ENCODE results near the gene CHD6. TPM values are rescaled to one million over a fixed set of nuclear protein-coding genes. Genes with fewer than 3 reads are reported as not detected.

CHD6 gene
- total RNA-seq: 12.1 TPM

DNA sequence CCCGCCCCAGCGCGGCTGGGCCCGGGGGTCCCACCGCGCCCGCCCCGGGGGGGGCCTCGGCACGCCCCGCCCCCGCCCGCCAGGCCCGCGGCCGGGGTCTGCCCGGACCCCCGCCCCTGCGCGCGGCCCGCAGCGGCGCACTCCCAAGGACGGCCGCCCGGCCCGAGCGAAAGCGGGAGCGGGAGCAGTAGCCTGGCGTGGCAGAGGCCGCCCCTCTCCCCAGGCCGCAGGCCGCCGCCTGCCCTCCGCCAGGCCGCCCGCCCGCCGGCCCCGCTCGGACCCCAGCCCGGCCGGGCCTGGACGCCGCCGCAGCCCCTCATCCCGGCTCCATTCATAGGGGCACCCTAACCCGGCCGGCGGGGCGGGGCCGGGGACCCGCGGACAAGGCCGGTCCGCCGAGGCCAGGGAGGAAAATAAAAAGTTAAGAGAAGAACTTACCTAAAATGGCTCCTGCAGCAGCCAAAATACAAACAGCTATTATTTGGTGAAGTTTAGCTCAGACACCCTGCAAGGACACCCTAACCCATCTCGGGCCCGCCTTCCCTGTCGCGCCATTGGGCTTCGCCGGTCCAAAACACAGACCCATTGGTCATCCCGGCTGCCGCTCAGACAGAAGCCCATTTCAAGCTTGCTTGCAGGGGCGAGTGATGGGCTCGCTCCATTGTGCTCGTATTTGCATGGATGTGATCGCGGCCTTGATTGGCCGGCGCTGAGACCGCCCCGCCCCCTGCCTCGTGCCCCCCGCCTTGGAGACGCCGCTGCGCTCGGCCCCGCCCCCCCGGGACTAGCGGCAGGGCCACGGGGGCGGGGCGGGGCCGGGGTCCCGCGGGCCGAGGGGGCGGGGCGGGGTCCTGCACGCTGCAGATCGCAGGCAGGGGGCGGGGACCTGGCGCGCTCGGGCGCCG lies at the start of gene CHD6:
CHD6 (minus strand) TSS at position 476 of the 905 bp plus-strand sequence. CDS start 67,040 bp downstream, outside the sequence.
- ATAC-seq (peak; percentile 95), DNase-seq (ENCODE audit: low spot score) (peak; percentile 100)

DNA sequence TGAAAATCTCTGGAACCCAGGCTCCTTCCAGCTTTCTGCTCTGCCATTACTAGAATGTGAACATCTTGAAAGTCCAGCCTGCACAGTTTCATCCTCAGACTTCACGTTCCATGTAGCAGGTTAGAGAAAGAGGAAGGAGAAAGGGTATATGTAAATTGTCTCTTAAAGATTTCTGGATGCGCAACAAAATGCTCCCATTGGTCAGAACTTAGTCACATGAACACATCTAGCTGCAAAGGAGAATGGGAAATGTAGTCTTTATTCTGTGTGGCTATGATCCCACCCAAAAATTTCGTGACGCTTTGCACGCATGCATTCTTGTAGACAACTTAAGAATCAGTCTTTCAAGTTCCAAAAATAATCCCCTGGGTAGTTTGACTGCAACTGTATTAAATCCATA lies 46.4 kb upstream of the CHD6 start:
- no peak for ATAC-seq

DNA sequence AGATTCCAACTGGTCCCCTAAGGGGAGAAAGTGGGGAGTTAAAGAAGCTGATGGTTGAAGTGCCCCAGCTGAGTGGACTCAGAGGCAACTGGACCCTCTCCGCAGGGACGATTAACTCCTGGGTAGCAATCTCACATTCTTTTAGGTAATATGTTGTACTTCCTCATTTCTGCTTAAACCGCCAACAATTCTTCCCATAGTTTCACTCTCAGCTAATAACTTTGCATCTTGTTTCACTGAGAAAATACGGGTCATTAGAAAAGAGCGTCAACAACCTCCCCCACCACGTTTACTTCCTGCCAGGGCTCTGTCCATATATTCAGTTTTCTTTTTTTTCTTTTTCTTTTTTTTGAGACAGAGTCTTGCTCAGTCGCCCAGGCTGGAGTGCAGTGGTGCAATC lies 39.5 kb upstream of the CHD6 start:
- DNase-seq (ENCODE audit: low spot score): no peak
- ATAC-seq: no peak

More for the DNA sequence above, 46.4 kb upstream of the CHD6 start:
- DNase-seq (ENCODE audit: low spot score): no peak

- DNase-seq (ENCODE audit: low spot score): no peak
- no peak for ATAC-seq
Observed at GRCh38 chr20:41655962-41656618, 37.9 kb upstream of the CHD6 start.

DNA sequence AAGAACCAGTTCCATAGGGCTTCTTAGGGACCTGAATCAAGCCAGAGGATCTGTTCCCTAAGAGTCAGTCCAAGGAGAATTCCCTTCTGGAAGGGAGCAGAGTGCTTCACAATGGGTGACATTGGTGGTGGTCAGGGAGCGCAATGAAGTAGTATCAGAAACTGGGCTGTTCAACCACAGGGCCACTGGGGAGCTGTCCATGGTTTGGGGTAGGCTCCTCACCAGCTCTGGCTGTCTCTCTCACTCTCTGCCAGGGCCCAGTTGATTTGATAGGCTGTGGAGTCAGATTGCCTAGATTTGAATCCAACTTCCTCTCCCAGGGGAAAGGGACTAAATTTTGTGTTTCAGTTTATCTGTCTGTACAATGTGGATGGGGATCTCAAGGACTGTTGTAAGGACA lies 36.7 kb upstream of the CHD6 start:
- DNase-seq (ENCODE audit: low spot score) (no peak), ATAC-seq (peak; percentile 41)

DNA sequence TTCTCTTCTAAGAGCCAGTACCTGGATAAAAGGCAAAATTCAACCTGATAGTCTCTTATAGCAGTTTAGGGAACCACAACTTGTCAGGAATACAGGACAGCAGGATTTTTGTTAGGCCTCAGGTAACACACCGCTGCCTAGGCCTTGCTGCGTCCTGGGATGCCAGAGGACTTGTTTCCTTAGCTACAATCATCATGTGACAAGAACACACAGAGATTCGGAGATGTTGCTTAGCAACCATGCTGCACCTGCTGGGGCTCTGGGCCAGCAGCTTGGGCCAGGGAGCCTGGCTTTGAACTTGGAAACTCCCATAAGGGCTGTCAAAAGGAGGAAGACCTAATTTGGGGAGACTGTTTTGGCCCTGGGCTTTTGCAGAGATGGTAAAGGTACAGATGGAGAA lies 36.1 kb upstream of the CHD6 start:
- DNase-seq (ENCODE audit: low spot score): no peak

DNA sequence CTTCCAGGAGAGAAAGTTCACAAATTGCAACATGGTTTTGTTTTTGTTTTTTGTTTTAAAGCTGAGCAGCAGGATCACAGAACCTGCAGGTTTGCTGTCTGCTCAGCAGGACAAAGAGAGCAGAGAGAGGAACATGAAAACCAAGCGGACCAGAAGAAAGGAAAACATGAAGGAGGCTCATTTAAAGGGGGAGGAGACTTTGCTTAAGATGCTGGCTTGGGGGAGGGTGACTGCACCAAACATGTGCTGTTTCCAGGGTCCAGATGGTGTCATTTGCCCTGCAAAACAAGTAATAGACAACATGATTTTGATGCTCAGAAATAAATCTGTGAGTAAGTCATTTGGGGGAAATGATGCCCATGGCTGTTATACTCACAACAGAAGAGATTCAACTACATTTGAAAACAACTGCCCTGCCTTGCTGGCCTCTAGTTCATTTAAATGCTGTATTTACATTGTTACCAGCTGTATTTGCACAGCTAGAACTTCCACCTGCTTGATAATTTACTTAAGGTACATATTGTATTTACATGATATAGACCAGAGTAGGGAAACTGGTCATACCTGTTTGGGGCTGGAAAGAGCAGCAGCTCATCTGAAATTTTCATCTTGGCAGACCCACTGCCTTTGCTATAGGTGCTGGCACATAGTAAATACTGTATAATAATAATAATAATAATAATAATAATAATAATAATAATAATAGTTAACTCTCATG lies 32.2 kb upstream of the CHD6 start:
- DNase-seq (ENCODE audit: low spot score): no peak
- ATAC-seq: no peak

More for the DNA sequence above, 36.1 kb upstream of the CHD6 start:
- no peak for ATAC-seq

DNA sequence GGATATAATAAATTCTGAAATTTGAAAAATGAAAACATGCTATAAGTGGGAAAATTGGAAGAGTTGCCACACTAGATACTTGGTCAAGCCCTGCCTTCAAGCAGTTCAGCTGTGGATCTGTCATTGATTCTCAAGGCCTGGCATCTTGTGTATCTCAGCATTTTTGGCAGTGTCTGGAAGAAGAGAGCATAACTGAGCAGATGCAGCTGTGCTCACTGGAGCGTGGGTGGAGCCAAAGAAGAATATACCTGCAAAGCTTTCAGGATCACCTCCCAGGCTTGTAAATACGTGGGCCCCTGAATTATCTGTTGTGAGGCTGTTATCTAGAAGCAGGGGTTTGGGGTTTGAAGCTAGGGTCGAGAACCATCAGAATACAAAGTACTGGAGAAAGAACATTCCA lies 31.3 kb upstream of the CHD6 start:
- DNase-seq (ENCODE audit: low spot score) (no peak), ATAC-seq (no peak)

DNA sequence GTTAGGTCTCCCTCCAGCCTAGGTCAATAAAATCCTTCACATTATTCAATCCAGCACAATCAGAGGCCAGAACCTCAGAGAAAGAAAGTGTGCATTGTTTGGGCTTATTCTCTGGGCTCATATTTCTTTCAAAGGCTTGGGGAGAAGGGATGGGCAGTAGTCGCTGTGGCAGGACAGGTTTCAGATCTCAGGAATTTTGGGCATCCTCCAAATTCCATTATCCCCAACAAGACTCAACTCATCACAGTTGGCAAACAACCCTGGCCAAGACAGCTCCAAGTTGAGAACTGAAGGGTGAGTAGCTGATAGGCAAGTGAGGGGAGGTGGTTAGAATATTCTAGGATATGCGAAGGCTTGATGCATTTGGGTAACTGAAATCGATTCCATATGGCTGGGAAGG lies 27.2 kb upstream of the CHD6 start:
- DNase-seq (ENCODE audit: low spot score) (no peak), ATAC-seq (no peak)

DNA sequence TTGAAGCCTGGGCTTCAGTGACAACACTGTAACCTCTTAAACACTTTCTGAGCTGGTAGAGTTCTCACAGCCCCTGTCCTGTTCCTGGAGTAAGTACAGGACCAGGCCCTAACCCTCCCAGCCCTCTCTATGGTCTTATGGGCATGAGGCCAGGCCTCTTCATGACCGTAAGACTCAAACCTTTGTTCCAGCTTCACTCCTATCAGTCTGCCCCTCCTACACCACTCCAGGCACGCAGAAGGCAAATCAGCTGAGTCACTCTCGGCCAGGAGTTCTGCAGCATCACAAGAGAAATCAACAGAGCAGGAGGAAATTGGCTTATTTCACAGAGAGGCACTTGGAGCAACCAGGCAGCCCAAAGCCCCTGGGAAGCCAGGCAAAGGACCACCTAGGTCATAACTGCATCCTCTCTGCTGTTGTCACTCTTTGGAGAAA lies 25.3 kb upstream of the CHD6 start:
- DNase-seq (ENCODE audit: low spot score) (no peak), ATAC-seq (no peak)

- ATAC-seq: no peak
- DNase-seq (ENCODE audit: low spot score): no peak
Observed at GRCh38 chr20:41639630-41640029, 21.5 kb upstream of the CHD6 start.

- DNase-seq (ENCODE audit: low spot score): no peak
- ATAC-seq: no peak
Observed at GRCh38 chr20:41638456-41638855, 20.3 kb upstream of the CHD6 start.

- no peak for ATAC-seq
Observed at GRCh38 chr20:41635158-41635557, 17.0 kb upstream of the CHD6 start.

GRCh38 chr20:41632896-41633295 lies 14.7 kb upstream of the CHD6 start:
- no peak for ATAC-seq
- DNase-seq (ENCODE audit: low spot score): no peak

More at GRCh38 chr20:41635158-41635557, 17.0 kb upstream of the CHD6 start:
- no peak for DNase-seq (ENCODE audit: low spot score)

DNA sequence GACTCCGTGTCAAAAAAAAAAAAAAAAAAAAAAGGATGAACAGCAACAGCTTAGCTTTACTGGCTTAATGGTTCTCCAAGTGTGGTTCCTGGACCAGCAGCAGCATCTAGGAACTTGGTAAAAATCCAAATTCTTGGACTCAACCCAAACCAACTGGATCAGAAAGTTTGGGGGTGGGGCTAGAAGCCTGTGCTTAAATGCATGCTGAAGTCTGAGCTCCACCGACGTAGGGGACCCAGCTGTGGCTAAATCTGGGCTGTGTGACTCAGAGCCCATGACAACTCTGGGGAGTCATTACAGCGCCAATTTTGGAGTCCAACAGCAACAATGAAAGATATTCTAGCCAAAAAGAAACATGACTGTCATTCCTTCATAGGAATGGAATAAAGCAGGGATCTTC lies 13.6 kb upstream of the CHD6 start:
- ATAC-seq: no peak
- DNase-seq (ENCODE audit: low spot score): no peak

DNA sequence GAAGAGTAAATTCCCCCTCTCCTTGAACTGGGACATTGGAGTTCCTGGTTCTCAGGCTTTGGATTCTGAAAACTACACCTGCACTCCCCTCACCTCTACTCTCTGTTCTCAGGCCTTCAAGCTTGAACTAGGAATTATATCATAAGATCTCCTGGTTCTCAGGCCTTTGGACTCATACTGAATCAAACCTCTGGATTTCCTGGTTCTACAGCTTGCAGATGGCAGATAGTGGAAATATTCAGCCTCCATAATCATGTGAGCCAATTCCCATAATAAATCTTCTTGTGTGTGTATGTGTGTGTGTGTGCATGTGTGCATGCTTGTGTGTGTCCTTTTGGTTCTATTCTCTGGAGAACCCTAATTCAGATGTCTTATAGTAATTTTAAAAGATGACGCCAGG lies 12.7 kb upstream of the CHD6 start:
- DNase-seq (ENCODE audit: low spot score): no peak
- no peak for ATAC-seq

- DNase-seq (ENCODE audit: low spot score) (no peak), ATAC-seq (no peak)
Observed at GRCh38 chr20:41627611-41628244, 9.6 kb upstream of the CHD6 start.

GRCh38 chr20:41627001-41627495 lies 8.9 kb upstream of the CHD6 start:
- ATAC-seq: peak; percentile 64
- no peak for DNase-seq (ENCODE audit: low spot score)

DNA sequence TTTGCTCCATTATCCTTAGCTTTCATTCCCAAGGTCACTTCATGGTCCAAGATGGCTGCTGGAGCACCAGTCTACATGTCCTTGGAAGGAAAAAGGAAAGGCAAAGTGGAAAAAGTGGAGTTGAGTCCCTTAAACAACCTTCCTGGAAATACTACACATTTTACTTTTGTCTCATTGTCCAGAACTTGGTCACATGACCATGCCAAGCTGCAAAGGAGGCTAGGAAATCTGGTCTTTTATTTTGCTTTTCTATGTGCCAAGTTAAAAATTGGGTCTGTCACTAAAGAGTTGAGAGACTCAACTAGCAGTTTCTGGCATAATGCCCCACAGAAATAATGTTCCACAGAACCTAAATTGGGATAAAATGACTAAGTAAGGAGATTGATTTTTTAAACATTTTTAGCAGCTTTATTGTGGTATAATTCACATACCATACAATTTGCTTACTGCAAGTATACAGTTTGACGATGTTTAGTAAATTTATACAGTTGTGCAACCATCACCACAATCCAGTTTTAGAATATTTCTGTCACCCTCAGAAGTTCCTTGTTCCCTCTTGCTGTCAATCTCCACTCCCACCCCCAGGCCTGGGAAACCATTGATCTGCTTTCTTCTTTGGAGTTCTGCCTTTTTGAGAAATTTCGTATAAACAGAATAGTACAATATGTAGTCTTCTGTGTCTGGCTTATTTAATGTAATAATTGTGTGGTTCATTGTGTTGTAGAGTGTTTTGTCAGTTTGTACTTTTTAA lies 5.6 kb upstream of the CHD6 start:
- DNase-seq (ENCODE audit: low spot score) (no peak), ATAC-seq (no peak)

DNA sequence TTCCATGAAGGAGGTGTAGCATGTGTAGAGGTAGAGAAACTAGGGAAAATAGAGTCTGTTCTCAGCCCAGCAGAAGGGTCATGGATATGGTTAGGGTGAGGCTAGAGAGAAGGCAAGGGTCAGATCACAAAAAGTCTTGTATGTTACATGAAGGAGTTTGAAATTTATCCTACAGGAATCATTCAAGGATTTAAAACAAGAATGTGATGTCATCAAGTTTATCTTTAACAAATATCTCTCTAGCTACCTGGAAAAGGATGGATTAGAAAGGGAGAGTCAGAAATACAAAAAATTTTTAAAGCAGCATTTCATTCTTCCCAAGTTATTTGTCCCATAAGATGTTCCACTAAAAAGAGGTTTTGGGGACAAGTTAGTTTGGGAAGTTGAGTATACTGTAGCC lies 4.4 kb upstream of the CHD6 start:
- DNase-seq (ENCODE audit: low spot score): no peak

More for the DNA sequence above, 4.4 kb upstream of the CHD6 start:
- ATAC-seq: no peak
